ENCODE data around the gene SERTAD4.

The SERTAD4 gene

DNA sequence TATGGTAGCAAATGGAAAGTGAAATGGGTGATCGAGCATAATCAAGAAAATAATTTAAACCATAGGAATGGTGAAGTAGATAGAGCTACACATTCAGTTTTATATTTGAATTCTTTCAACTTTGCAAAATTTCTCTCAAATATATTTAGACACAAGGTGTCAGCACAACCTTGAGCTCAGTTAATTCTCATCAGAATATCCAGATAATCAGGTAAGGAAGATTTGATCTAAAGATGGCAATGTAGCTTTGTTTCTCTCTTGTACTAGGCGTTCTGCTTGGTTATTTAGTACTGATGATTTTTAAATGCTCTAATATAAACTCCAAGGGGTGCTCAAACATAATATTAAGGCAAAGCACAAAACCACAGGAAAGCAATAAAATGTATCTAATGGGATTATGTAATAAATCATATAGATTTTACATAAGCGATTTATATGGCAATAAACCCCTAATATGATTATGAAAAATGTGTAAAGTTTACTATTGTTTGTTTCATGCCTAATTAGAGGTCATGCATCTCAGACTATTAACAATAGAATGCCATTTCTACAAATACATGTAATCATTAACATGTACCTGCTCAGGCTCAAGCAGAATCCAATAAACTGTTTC lies 32.4 kb upstream of the SERTAD4 start:
- DNase-seq (ENCODE audit: low read depth): no peak
- no peak overlapping the region for H3K4me3 ChIP-seq (ENCODE audit: low read length)
- peak; percentile 14; the same call in 1 of the 2 replicates for TF ChIP-seq CTCF (conservative IDR thresholded peaks at IDR 0.05; ENCODE audit: low read length)

GRCh38 chr1:210201681-210202080 lies 30.9 kb upstream of the SERTAD4 start:
- peak; percentile 18 for DNase-seq (ENCODE audit: low read depth)
- no peak for TF ChIP-seq CTCF (conservative IDR thresholded peaks at IDR 0.05; ENCODE audit: low read length)

GRCh38 chr1:210207597-210208450 lies 24.8 kb upstream of the SERTAD4 start:
- H3K4me3 ChIP-seq (ENCODE audit: low read length): no peak overlapping the region
- TF ChIP-seq CTCF (conservative IDR thresholded peaks at IDR 0.05; ENCODE audit: low read length): no peak
- DNase-seq (ENCODE audit: low read depth): no peak

More at GRCh38 chr1:210201681-210202080, 30.9 kb upstream of the SERTAD4 start:
- no peak overlapping the region for H3K4me3 ChIP-seq (ENCODE audit: low read length)

DNA sequence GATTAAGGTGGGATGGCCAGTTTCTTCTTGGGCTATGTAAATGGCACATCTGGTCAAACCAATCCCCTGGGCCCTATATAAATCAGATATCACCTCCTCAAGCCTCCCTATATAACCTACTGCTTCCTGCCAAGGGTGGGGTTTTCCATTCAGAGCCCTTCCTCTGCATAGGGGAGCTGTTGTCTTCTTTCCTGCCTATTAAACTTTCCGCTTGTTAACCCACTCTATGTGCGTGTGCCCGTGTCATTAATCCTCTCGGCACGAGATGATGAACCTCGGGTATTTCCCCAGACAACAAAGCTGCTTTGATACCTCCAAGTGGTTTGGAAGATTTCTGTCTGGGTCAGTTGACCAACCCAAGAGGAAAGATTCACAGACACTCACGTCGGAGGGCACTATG lies 19.3 kb upstream of the SERTAD4 start:
- TF ChIP-seq CTCF (conservative IDR thresholded peaks at IDR 0.05; ENCODE audit: low read length): no peak
- H3K4me3 ChIP-seq (ENCODE audit: low read length): no peak overlapping the region
- no peak for DNase-seq (ENCODE audit: low read depth)

GRCh38 chr1:210214573-210215409 lies 17.8 kb upstream of the SERTAD4 start:
- no peak for TF ChIP-seq CTCF (conservative IDR thresholded peaks at IDR 0.05; ENCODE audit: low read length)
- DNase-seq (ENCODE audit: low read depth): no peak
- no peak overlapping the region for H3K4me3 ChIP-seq (ENCODE audit: low read length)

GRCh38 chr1:210217482-210217881 lies 15.1 kb upstream of the SERTAD4 start:
- no peak overlapping the region for H3K4me3 ChIP-seq (ENCODE audit: low read length)
- TF ChIP-seq CTCF (conservative IDR thresholded peaks at IDR 0.05; ENCODE audit: low read length): no peak
- DNase-seq (ENCODE audit: low read depth): no peak
